NCI-H2029 treated with DMSO at 0.1 percent for 48 hours (cell line): ENCODE measurements around the gene SPR.
"Not testable (repeated sequence)": the region's sequence is repeated elsewhere in the genome, so short reads cannot be mapped to it uniquely, and the experiment has no call there.

ENCODE experiments used
- DNase-seq: peaks from one replicate; lab custom pipeline; 2025; lab: John Stamatoyannopoulos, UW

The SPR gene

DNA sequence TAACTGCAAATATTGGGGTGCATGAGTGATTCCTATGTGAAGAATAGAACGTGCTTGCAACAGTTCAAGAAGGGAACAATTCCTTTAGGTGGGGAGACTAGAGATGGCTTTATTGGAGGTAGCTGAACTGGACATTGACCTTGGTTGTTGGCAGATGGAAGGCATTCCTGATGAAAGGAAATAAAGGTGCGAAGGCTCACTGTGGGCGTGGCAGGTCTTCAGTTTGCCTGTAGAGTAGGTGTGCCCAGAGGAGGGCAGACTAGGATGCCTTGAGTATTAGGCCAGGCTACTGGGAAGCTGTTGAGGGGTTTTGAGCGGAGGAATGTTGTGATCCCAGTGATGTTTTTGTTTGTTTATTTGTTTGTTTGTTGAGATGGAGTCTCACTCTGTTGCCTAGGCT lies 2.8 kb downstream of the SPR start:
- DNase-seq: no peak

DNA sequence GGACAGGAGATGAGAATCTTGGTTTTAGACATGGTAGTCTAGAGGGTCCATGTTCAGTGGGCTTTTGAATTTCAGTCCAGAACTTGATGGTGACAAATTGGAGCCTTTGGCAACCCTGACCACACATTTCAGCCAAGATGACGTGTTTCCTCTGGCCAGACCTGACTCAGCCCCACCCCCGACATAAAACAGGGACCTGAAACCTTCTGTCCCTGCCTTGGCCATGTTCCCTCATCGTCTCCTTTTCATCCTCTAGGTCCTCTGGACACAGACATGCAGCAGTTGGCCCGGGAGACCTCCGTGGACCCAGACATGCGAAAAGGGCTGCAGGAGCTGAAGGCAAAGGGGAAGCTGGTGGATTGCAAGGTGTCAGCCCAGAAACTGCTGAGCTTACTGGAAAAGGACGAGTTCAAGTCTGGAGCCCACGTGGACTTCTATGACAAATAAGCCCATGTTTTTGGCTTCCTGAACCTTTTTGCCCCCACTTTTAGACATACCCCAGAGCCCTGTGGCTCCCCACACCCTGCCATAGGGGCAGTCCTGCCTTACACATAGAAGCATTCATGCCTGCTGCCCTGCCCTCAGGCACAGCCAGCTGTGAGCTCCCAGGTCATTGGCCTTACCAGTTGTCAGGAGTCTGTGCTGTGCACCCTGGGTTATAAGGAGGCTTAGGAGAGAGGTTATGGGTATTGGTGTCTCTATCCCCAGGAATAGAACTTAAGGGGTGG lies 4.0 kb downstream of the SPR start:
- DNase-seq: no peak

DNA sequence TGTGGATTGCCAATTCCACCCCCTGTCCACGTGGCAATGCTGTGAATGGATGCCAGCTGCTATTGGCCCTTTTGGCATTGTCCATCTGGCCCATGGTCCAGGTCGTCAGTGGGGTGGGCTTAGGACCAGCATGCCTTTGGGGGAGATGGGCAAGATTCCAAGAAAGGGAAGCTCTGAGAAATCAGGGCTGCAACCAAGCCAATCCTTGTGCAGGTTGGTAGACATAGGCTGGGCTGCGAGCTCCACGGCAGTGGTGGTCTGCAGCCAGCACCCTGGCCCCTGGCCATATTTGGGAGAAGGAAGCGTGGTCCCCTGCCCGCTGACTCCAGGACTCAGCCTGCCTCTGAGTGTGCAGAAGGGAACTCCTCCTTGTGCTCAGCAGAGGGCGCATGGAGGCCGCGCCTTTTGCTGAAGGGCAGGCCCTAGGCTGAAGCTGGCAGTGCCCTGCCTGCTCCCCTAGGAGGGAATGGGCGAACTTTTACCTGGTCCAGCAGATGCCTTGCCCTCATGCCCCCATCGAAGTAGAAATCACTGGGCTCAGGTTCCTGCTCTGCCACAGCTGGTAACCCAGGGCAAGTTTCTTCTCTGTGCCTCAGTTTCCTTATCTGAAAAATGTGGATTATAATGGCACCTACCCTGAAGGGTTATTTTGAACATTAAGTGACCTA lies 5.4 kb downstream of the SPR start:
- DNase-seq: no peak

DNA sequence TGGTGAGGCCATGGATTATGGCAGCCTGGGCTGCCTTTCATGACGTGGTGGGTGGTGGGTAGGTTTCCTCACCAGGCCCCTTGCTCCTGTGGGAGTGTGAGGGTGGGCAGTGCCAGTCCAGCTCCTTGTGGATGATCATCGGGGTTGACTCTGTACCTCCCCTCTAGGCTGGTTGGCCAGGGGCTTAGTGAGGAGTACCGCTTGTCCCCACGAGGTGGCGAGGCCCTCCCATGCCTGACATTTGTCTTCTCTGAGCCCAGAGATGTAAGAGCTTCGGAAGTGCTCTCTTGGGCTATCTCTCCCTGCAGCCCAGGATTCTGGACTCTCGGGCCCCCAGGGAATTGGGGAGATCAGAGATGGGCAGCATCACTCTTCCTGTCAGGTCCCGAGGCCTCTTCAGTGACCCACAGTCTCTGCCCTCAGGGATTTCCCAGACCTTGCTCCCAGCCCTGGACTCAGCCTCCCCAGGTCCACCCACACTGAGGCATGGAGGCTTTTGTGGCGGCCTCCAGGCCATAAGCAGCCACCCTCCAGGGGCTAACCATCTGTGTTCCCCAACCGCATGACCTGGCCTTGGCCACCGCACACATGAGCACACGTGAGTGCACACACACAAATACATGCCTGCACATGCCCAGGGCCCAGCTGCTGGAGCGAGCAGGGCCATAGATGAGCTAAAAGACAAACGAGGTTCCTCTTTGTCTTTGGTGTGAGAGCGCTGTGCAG lies 6.5 kb downstream of the SPR start:
- DNase-seq: no peak

DNA sequence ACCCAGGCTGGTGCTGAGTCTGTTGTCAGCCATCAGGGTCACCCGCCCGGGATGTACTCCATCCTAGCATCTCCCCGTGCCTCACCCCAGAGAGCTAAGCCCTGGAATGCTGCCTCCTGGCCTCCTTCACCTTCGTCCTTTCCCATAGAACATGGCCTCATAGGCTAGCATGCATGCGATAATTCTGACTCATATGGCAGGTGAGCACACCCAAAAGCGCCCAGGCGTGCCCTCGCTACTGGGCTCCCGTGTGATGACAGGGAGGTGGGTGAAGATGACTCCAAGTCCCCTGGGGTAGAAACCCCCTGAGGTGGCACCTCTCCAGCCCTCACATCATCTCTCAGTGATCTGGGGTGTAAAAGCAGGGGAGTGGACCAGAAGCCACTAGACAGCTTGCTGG lies 7.3 kb downstream of the SPR start:
- DNase-seq: no peak

DNA sequence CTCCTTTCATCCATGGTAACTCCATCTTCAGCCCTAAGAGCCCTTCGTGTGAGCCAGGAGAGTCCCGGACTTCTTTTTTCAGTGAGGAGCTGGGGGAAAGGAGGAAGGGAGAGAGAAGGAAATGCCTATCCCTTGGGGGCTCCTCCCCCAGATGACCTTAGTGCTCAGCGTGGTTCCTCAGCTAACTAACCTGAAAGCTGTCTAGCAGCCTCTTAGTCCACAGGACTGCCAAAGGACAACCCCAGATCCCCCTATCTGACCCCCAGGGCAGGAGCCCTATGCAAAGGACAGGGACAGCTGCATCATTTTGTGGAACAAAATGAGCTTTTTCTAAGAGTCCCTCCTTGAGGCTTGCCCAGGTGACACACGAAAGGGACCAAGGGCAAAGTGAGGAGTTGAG lies 7.9 kb downstream of the SPR start:
- DNase-seq: no peak

DNA sequence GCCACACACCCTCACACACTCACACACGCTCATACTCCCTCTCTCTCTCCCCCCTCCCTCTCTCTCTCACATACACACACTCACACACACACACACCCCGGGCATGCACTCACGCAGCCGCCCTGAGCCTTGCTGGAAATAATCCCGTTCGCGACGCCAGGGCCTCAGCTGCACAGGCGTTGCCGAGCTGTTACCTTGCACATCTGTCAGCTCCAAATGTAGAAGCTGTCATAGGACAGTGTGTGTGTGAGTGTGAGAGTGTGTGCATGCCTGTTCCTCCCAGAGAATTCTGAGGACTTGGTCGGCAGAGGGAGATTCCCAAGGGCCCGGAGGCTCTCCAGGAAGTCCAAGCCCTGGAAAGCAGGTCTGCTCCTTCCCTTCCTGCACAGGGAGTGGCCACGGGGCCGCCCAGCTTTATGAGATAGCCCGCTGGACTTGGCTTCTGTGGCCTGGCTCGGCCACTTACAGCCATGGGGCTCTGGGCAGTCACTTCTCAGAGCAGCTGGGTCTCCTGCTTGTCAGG lies 8.6 kb downstream of the SPR start:
- DNase-seq: no peak

DNA sequence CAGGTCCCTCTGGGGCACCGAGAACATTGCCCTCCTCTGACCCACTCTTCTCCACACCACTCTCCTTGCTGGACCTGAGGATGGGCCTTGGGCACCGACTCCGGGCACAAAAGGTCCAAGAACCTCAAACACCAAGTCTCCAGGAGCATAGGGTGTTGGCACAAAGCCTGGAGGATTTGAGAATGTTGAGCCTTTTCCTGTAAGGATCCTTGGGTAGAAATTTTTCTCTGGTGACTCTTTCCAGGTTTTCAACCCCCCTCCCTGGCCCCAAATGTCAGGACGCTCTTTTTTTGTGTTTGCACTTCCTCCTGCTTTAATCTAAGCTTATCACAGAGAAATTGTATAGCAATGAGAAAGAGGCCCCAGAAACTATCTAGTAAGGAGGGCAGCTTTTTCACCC lies 9.2 kb downstream of the SPR start:
- DNase-seq: no peak

DNA sequence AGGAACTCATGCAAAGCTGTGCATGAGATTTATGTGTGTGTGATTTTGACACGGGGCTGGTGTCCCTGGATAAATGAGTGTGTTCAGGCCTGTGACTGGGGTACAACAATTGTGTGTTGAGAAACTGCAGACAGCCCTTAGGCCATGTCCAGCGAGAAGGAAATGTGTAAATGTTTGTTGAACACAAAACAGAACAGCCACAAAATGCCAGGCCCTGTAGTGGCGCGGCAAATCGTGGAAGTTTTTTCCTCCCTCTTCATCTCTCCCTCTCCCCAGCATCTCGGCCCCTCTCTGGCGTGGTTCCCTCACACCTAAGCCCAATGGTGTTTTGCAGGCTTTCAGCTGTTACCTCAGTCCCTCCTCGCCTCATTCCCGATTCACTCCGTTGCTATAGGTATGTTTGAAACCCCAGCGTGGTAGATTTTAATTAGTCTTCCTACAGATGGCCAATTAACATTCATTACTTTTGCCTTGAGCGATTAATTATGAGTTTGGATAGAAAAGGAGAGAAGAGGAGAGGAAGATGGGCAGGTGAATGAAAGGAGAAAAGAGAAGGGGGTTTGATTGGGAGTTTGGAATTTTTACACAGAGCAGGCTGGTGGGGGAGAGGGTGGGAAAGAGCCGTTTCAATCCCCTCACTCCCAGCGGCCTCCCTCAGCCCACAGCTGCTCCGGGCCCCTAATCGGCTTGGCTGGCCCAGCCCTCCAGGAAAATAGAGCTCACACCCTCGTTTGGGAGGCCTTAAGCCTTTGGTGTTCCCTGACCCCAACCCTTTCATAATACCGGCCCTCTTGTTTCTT lies 10.8 kb downstream of the SPR start:
- DNase-seq: no peak

DNA sequence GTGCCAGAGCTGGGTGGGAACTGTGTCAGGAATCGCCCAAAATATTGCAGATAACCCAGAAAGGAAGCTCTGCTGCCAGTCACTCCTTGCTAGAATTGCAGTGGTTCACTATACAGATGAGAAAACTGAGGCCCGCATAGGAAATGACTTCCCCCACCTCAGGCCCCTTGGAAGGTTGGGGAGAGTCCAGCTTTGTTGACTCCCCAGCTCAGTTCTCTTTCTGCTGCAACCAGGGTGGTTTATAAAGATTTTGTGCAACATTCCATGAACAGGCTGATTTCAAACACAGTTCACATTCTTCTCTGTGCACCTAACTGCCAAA lies 11.3 kb downstream of the SPR start:
- no peak for DNase-seq

DNA sequence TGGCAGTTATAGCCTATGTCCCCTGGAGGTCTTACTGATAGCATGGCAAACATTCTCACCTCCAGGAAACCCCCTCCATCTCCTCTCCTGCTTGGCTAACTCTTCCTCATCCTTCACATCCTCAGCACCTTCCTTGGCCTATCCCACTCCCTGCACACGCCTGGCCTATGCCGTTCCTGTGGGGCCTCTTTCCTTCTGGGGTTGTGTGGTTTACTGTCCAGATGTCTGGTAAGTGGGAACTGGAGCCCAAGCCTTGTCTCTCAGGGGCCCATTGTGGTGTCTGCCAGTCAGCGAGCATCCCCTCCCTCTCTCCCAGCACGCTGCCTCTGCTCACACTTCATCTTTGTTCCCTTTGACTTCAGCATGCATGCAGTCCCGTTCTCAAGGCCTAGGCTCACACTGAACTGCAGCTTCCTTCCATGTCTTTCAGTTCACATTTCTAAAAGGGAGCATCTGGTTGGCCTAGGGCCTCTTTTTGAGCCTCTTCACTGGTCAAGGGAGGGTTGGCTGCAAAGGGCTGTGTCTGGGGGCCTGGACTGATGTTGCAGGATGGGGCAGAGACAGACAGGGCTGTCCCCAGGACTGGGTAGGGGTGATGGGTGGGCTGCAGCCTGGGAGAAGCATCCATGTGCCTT lies 13.1 kb downstream of the SPR start:
- no peak for DNase-seq

DNA sequence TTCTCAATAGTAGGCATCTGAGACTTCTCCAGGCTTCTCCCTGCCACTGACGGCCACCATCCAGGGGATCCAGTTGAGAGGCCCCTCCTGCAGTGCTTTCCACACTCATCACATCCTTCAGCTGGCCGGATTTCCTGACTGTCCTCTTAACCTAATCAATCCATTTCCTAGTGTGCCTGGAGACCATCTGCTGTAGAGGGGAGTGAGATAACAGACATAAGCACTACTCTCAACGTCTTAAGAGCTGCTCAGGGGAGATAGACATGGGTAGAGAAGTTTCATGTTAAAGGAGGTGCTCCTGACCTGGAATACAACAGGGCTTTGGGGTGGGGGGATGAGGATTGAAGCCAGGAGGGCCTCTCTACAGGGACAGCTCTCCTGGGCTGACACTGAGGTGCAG lies 14.2 kb downstream of the SPR start:
- DNase-seq: no peak

DNA sequence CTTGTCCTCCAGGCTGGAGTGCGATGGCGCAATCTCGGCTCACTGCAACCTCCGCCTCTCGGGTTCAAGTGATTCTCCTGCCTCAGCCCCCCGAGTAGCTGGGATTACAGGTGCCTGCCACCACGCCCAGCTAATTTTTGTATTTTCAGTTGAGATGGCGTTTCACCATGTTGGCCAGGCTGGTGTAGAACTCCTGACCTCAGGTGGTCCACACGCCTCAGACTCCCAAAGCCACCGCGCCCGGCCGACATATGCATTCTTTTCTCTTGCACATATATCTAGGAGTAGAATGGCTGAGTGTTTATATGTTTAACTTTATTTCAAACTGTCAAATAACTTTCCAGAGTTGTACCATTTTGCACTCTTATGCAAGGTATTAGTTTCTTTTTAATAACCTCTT lies 20.2 kb downstream of the SPR start:
- DNase-seq: not testable (repeated sequence)

DNA sequence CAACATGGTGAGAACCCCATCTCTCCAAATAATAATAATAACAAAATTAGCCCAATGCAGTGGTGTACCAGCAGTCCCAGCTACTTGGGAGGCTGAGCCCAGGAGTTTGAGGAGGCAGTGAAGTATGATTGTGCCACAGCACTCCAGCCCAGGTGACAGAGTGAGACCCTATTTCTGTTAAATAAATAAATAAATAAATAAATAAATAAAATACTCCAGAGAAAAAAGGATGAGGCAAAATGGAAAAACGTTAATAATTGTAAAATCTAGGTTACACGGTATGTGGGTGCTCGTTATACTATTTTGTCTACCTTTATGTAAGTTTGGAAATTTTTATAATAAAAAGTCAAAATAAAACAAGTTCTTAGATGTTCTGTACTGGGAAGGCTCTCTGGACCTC lies 21.5 kb downstream of the SPR start:
- DNase-seq: no peak

DNA sequence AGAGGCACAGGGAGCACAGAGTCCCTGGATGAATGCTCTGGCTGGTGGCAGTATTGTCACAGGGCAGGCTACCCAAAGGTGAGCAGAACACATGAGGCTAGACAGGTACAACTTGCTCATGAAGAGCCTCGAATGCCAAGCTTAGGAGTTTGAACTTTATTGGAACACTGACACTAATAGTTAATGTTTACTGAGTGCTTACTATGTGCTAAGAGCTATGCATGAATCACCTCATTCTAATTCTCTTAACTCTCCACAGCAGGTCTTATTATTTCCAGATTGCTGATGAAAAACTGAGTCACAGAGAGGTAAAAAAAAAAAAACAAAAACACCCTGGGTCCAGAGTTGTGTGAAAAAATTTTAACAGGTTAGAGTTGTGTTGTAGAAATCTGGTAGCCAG lies 24.0 kb downstream of the SPR start:
- DNase-seq: no peak

DNA sequence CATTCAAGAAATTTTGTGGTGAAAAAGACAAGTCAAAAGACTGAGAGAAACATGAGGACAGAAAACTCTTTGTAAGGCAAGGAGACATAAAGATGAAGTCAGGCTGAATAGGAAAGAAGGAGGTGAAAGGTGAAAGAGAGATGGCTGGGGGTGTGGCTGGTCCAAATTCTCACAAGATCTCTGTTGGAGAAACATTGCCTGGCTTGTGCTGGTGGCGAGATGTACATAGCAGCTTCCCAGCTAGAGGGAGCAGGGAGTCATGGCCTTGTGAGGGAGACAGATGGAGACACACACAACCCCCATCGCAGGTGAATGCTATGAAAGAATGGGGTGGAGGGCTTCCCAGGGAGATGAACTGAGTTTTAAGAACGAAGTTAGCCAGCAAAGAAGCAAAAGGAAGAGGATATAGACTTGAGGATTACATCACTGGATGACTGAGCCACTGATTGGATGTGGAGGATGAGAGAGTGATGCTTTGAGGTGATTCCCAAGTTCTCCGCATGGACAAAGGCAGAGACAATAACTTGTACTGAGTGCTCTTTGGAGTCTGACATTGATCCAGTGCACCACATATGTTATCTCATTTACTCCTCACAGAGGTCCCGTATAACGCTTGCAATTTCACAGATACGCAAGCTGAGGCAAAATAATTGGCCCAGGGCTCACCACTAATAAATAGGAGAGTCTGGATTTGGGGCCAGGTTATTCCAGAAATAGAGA lies 26.4 kb downstream of the SPR start:
- DNase-seq: no peak

DNA sequence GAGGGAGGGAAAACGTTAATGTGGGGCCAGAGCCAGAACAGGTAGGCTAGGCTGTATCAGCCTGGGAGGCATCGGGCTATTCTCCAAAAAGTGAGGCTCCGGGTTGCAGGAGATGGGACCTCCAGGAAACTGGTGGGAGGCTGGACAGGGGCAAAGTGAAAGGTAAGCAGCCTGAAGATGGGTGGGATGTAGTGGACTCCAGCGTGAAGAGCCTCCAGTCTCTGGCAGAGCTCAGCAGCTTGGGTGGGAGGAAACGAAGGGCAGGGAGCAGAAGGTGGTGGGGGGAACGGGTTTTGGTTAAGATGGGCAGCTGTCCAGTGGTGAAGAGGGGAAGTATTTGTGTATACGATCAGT lies 27.0 kb downstream of the SPR start:
- DNase-seq: no peak

DNA sequence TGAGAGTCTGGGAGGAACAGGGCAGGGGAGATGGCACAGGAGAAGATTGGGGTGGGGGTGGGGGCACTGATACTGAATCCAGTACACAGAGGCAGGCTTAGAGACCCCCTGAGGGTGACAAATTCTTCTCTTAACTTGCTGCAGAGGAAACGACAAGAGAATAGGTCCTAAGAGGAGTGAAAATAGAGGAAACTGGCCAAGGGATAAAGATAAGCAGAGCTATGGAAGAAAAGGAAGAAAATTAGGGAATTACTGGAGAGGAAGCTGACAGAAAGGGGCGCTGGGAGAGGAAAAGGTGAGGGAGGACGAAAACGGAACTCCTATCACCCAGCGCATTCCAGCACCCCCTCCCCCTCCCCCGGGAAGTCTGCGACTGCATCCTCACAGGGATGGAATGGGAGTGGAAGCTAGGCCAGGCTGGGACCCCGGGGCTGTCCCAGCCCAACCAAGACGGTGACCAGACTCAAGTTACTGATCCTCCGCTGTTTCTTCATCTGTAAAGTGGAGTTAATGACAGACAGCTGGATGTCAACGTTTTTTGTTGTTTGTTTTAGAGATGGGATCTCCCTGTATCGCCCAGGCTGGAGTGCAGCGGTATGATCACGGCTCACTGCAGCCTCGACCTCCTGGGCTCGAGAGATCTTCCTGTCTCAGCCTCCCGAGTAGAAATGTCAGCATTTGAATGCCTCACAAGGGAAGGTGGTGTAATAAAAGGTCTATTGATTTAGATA lies 27.5 kb downstream of the SPR start:
- DNase-seq: no peak

DNA sequence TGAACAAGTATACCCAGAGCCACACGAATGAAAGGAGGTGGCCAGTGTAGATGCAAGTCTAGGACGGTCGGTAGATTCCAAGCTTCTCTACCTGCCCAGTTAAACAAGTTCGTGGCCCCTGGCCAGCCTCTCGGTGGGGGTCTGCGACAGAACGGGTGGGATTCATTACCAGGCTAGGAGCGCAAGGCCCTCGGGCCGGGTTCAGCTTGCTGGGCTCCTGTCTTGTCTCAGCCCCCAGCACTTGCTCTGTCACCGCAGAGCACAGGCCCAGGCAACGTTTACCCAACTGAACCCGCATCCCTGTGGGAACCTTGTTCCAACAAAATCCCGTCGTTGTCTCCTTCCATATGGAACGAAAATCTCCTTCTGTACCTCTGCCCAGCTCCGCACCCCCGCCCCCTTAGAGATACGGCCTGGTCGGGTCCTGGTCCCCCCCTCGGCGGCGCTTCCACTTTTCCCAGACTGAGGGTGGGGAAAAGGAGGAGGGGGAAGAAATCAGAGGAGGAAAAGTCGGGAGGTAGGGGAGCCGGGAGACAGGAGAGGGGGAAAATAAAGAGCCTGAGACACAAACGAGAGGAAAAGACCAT lies 28.2 kb downstream of the SPR start:
- DNase-seq: no peak
